C4-2B (cell line): ENCODE measurements around the gene TCEAL8.

Experiments used
- CTCF ChIP-seq: fragments of 450-650 bp; conservative IDR thresholded peaks from 2 replicates; pipeline ENCODE4 v1.5.1; 2017; ENCODE audit warnings: mild to moderate bottlenecking
- ZFX ChIP-seq: fragments of 450-650 bp; IDR thresholded peaks from 2 replicates; pipeline ENCODE4 v1.6.1; 2017

DNA sequence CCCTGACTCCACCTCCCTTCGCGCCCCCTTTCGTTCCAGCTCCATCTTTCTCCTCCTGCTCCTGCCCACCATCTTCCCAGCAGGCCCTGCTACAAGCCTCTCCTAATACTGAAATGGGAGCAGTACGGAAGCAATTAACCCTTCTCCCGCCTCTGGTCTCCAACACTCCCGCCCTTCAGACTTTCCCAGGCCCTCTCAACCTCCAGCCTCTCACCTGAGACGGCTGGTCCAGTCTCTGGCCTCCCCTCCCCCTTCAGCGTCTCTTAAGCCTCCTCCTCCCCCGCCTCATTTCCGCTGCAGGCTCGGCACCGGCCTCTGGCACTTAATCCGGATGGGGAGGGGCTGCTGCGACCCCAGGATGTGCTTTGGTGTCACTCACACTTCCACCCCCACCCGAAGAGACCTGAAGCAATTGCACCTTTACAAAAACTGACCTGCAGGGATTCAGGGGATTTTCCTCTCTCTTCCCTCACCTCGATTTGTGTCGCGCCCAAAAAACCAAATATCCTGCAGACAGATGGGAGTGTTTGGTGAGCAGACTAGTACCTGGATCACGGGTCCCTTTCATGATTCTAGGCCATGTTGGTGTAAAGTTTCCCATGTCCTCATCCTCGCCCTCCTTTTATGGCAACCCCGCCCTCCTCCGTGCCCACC, 657 bp downstream of the TCEAL8 start:
- TF ChIP-seq CTCF: no peak
- no peak for TF ChIP-seq ZFX
